NCI-H524 treated with DMSO at 0.1 percent for 48 hours (cell line): ENCODE results near the gene COL2A1.

Experiments
- DNase-seq: peaks from one replicate; lab custom pipeline; 2025; lab: John Stamatoyannopoulos, UW

The COL2A1 gene

GRCh38 chr12:48012070-48012469 is 7.8 kb upstream of the COL2A1 start:
- no peak for DNase-seq

GRCh38 chr12:48010366-48010970 is 6.2 kb upstream of the COL2A1 start:
- no peak for DNase-seq

GRCh38 chr12:48009471-48009870 is 5.2 kb upstream of the COL2A1 start:
- no peak for DNase-seq

GRCh38 chr12:48008950-48009349 is 4.7 kb upstream of the COL2A1 start:
- no peak for DNase-seq

GRCh38 chr12:48008349-48008748 is 4.1 kb upstream of the COL2A1 start:
- DNase-seq = no peak

- no peak for DNase-seq
These were observed 2.9 kb upstream of the COL2A1 start for GRCh38 chr12:48007206-48007605.

GRCh38 chr12:48005750-48006021 is 1.4 kb upstream of the COL2A1 start:
- no peak for DNase-seq

GRCh38 chr12:48005001-48005749 is 899 bp upstream of the COL2A1 start:
- DNase-seq = no peak

GRCh38 chr12:48003226-48004052 is 837 bp downstream of the COL2A1 start:
- no peak for DNase-seq

- DNase-seq = no peak
These were observed 1.5 kb downstream of the COL2A1 start for GRCh38 chr12:48002773-48003218.

GRCh38 chr12:48002414-48002730 is 1.9 kb downstream of the COL2A1 start:
- DNase-seq = no peak

GRCh38 chr12:48001505-48002413 is 2.5 kb downstream of the COL2A1 start:
- no peak for DNase-seq

GRCh38 chr12:48000878-48001504 is 3.3 kb downstream of the COL2A1 start:
- DNase-seq = no peak

- no peak for DNase-seq
These were observed 4.5 kb downstream of the COL2A1 start for GRCh38 chr12:47999816-48000215.

- no peak for DNase-seq
These were observed 7.0 kb downstream of the COL2A1 start for GRCh38 chr12:47997321-47997720.

- no peak for DNase-seq
These were observed 8.3 kb downstream of the COL2A1 start for GRCh38 chr12:47995981-47996401.

- DNase-seq = no peak
These were observed 10.8 kb downstream of the COL2A1 start for GRCh38 chr12:47993491-47993890.

- no peak for DNase-seq
These were observed 11.5 kb downstream of the COL2A1 start for GRCh38 chr12:47992776-47993175.

- DNase-seq = no peak
These were observed 12.9 kb downstream of the COL2A1 start for GRCh38 chr12:47991106-47992061.

GRCh38 chr12:47990351-47991105 is 13.7 kb downstream of the COL2A1 start:
- DNase-seq = no peak
